IPS-NIHi7 (cell line): ENCODE data around the gene TBX21.
"Not testable (repeated sequence)": the region's sequence is repeated elsewhere in the genome, so short reads cannot be mapped to it uniquely, and the experiment has no call there.

ENCODE experiments used
- DNase-seq: peaks from one replicate; pipeline ENCODE4 v3.0.0; 2012; ENCODE audit warnings: mixed read lengths; ENCODE audit errors: extremely low spot score

Gene TBX21

GRCh38 chr17:47733674-47734410 is 806 bp downstream of the TBX21 start:
- DNase-seq, result no peak

GRCh38 chr17:47735139-47735464 is 2.1 kb downstream of the TBX21 start:
- DNase-seq, result no peak

- DNase-seq, result no peak
These were observed 2.5 kb downstream of the TBX21 start for GRCh38 chr17:47735536-47736011.

GRCh38 chr17:47736501-47737495 is 3.8 kb downstream of the TBX21 start:
- DNase-seq, result no peak

- DNase-seq, result no peak
These were observed 5.1 kb downstream of the TBX21 start for GRCh38 chr17:47738178-47738577.

- no peak for DNase-seq
These were observed 6.1 kb downstream of the TBX21 start for GRCh38 chr17:47739150-47739549.

- not testable (repeated sequence) for DNase-seq
These were observed 6.9 kb downstream of the TBX21 start for GRCh38 chr17:47739945-47740344.

GRCh38 chr17:47741109-47741792 is 8.2 kb downstream of the TBX21 start:
- DNase-seq, result no peak

- DNase-seq, result no peak
These were observed 8.7 kb downstream of the TBX21 start for GRCh38 chr17:47741793-47742145.

GRCh38 chr17:47742319-47743181 is 9.5 kb downstream of the TBX21 start:
- DNase-seq, result peak; percentile 97

GRCh38 chr17:47744168-47745036 is 11.4 kb downstream of the TBX21 start:
- no peak for DNase-seq

- no peak for DNase-seq
These were observed 12.0 kb downstream of the TBX21 start for GRCh38 chr17:47745037-47745380.

- no peak for DNase-seq
These were observed 18.4 kb downstream of the TBX21 start for GRCh38 chr17:47751471-47751870.

- no peak for DNase-seq
These were observed 24.4 kb downstream of the TBX21 start for GRCh38 chr17:47757386-47757785.

- no peak for DNase-seq
These were observed 27.5 kb downstream of the TBX21 start for GRCh38 chr17:47760409-47761140.

- no peak for DNase-seq
These were observed 29.7 kb downstream of the TBX21 start for GRCh38 chr17:47762728-47763127.

GRCh38 chr17:47763913-47764582 is 31.0 kb downstream of the TBX21 start:
- no peak for DNase-seq

GRCh38 chr17:47773649-47774048 is 40.6 kb downstream of the TBX21 start:
- not testable (repeated sequence) for DNase-seq

GRCh38 chr17:47774331-47774730 is 41.3 kb downstream of the TBX21 start:
- no peak for DNase-seq
